ENCODE data around the gene ABHD16A.

ABHD16A gene

GRCh38 chr6:31660381-31661261, 42.5 kb downstream of the ABHD16A start, which contains the start of gene C6orf47:
Gene C6orf47, minus strand, starts transcription at chr6:31660778. Its CDS starts 831 bp downstream, at chr6:31659947.
- DNase-seq = peak; percentile 77

GRCh38 chr6:31659649-31660380, 43.3 kb downstream of the ABHD16A start:
- DNase-seq = peak; percentile 42

GRCh38 chr6:31658983-31659648, 44.0 kb downstream of the ABHD16A start:
- no peak for DNase-seq

- DNase-seq = no peak
Observed at GRCh38 chr6:31658158-31658688, 44.9 kb downstream of the ABHD16A start.

GRCh38 chr6:31657406-31658157, 45.5 kb downstream of the ABHD16A start:
- no peak for DNase-seq

- DNase-seq = no peak
Observed at GRCh38 chr6:31655349-31656237, 47.5 kb downstream of the ABHD16A start, which contains the start of gene APOM. Gene APOM, plus strand, starts transcription at chr6:31655894. Its CDS starts 73 bp downstream, at chr6:31655967.

- no peak for DNase-seq
Observed at GRCh38 chr6:31654574-31655348, 48.4 kb downstream of the ABHD16A start.

GRCh38 chr6:31652925-31653724, 50.0 kb downstream of the ABHD16A start:
- DNase-seq = no peak

- no peak for DNase-seq
Observed at GRCh38 chr6:31651602-31652191, 51.4 kb downstream of the ABHD16A start.

- DNase-seq = no peak
Observed at GRCh38 chr6:31645325-31645724, 57.8 kb downstream of the ABHD16A start.

GRCh38 chr6:31643818-31644454, 59.2 kb downstream of the ABHD16A start:
- DNase-seq = no peak

GRCh38 chr6:31642798-31643570, 60.1 kb downstream of the ABHD16A start:
- no peak for DNase-seq

- DNase-seq = no peak
Observed at GRCh38 chr6:31641370-31641769, 61.8 kb downstream of the ABHD16A start.

- no peak for DNase-seq
Observed at GRCh38 chr6:31640612-31641011, 62.5 kb downstream of the ABHD16A start.

GRCh38 chr6:31639449-31639861, 63.7 kb downstream of the ABHD16A start:
- no peak for DNase-seq

- DNase-seq = no peak
Observed at GRCh38 chr6:31639043-31639442, 64.1 kb downstream of the ABHD16A start.
